Ishikawa (cell line): ENCODE measurements around the gene AADACL3.

Source experiments
- EP300 ChIP-seq: IDR thresholded peaks from 2 replicates; pipeline ENCODE4 v1.6.1; 2012; ENCODE audit warnings: borderline replicate concordance
- RAD21 ChIP-seq: IDR thresholded peaks from 2 replicates; pipeline ENCODE4 v1.6.1; 2012; ENCODE audit warnings: low read depth
- ZBTB7A ChIP-seq: IDR thresholded peaks from 2 replicates; pipeline ENCODE4 v1.6.1; 2012; ENCODE audit warnings: low read depth

GRCh38 chr1:12772520-12772919 lies 56.6 kb downstream of the AADACL3 start:
- TF ChIP-seq EP300 (no peak), RAD21 (no peak), ZBTB7A (no peak)
